Loucy (cell line): ENCODE measurements around the gene PPL.
"Not testable (repeated sequence)": the region's sequence is repeated elsewhere in the genome, so short reads cannot be mapped to it uniquely, and the experiment has no call there.

Experiments
- H2AFZ ChIP-seq: fragments of 200-600 bp; sonication (generic); 2 replicates; pipeline ENCODE4 v1.6.0; 2016; ENCODE audit warnings: antibody characterized with exemption, mild to moderate bottlenecking, low read length, moderate library complexity
- H3F3A ChIP-seq: fragments of 200-600 bp; 2 replicates; pipeline ENCODE4 v1.6.0; 2016; ENCODE audit warnings: antibody characterized with exemption, low read depth, mild to moderate bottlenecking
- H3K27me3 ChIP-seq: fragments of 200-600 bp; sonication (generic); 2 replicates; pipeline ENCODE4 v1.6.1; 2014; ENCODE audit warnings: low read length, mild to moderate bottlenecking; ENCODE audit not compliant: insufficient read depth, poor library complexity, severe bottlenecking
- H3K36me3 ChIP-seq: fragments of 200-600 bp; sonication (generic); 2 replicates; pipeline ENCODE4 v1.6.1; 2016; ENCODE audit warnings: low read length; ENCODE audit not compliant: insufficient read depth
- H3K4me1 ChIP-seq: fragments of 200-600 bp; sonication (generic); 2 replicates; pipeline ENCODE4 v1.5.1; 2014; ENCODE audit warnings: low read length, mild to moderate bottlenecking; ENCODE audit not compliant: insufficient read depth, poor library complexity, severe bottlenecking
- H3K4me2 ChIP-seq: fragments of 200-600 bp; sonication (generic); 2 replicates; pipeline ENCODE4 v1.6.0; 2014; ENCODE audit warnings: antibody characterized with exemption, low read length, low read depth, mild to moderate bottlenecking; ENCODE audit not compliant: poor library complexity, severe bottlenecking
- H3K4me3 ChIP-seq: fragments of 200-600 bp; sonication (generic); 2 replicates; pipeline ENCODE4 v1.5.1; 2014; ENCODE audit warnings: low read length, mild to moderate bottlenecking, mixed read lengths; ENCODE audit not compliant: poor library complexity, severe bottlenecking
- H3K79me2 ChIP-seq: fragments of 200-600 bp; sonication (generic); 2 replicates; pipeline ENCODE4 v1.6.1; 2014; ENCODE audit warnings: low read length; ENCODE audit not compliant: insufficient read depth
- H3K9ac ChIP-seq: fragments of 200-600 bp; sonication (generic); 2 replicates; pipeline ENCODE4 v1.6.0; 2014; ENCODE audit warnings: mild to moderate bottlenecking, low read depth, low read length, moderate library complexity; ENCODE audit not compliant: poor library complexity, severe bottlenecking
- H3K9me2 ChIP-seq: fragments of 200-600 bp; sonication (generic); replicated peaks from 2 replicates; pipeline ENCODE4 v1.6.1; 2016; ENCODE audit warnings: low read depth, low read length, mixed read lengths
- H3K9me3 ChIP-seq: fragments of 200-600 bp; sonication (generic); 2 replicates; pipeline ENCODE4 v1.6.1; 2014; ENCODE audit warnings: mild to moderate bottlenecking, antibody characterized with exemption, low read length, low read depth; ENCODE audit not compliant: insufficient read depth
- H4K20me1 ChIP-seq: fragments of 200-600 bp; sonication (generic); 2 replicates; pipeline ENCODE4 v1.6.0; 2014; ENCODE audit warnings: antibody characterized with exemption, low read length, mild to moderate bottlenecking; ENCODE audit not compliant: insufficient read depth, poor library complexity, severe bottlenecking
- CTCF ChIP-seq: fragments of 200-600 bp; sonication (generic); conservative IDR thresholded peaks from 2 replicates; pipeline ENCODE4 v1.5.1; 2014; ENCODE audit warnings: mild to moderate bottlenecking, antibody characterized with exemption, low read length
- EZH2phosphoT487 ChIP-seq: fragments of 200-600 bp; IDR thresholded peaks from 2 replicates; pipeline ENCODE4 v1.6.1; 2018; ENCODE audit warnings: antibody characterized with exemption, mild to moderate bottlenecking, moderate library complexity, borderline replicate concordance

The PPL gene

DNA sequence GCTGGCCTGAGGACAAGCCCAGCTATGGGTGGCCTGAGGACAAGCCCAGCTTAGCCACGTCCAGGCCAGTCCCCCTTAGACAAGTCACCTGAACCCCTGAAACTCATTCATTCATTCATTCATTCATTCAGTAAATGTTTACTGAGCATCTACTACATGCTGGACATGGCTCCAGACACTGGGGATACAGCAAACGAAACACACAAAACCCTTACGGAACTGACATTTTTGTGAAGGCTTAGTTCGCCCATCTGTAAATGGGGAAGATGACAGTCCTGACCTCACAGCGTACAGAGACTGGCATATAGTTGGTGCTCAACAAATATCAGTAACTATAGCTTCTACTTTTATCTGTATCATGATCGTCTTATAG, 37.5 kb downstream of the PPL start:
- Histone ChIP-seq H3F3A (no peaks in the 10 kb centered on the region), H3K36me3 (no peaks in the 10 kb centered on the region), H3K79me2 (no peaks in the 10 kb centered on the region), H3K27me3 (no peaks in the 10 kb centered on the region), H3K4me2 (no peak overlapping the region), H4K20me1 (no peaks in the 10 kb centered on the region), H3K9me3 (no peaks in the 10 kb centered on the region), H3K9ac (no peak overlapping the region), H2AFZ (no peak overlapping the region), H3K4me3 (no peak overlapping the region), H3K9me2 (no peaks in the 10 kb centered on the region), H3K4me1 (no peaks in the 10 kb centered on the region)
- no peak for TF ChIP-seq CTCF
- no peak for TF ChIP-seq EZH2phosphoT487

- Histone ChIP-seq H4K20me1 (no peaks in the 10 kb centered on the region), H3K27me3 (no peaks in the 10 kb centered on the region), H3K4me1 (no peaks in the 10 kb centered on the region), H3K36me3 (no peaks in the 10 kb centered on the region), H3K9me3 (no peaks in the 10 kb centered on the region), H3F3A (no peaks in the 10 kb centered on the region), H3K4me3 (no peak overlapping the region), H3K9ac (no peak overlapping the region), H3K79me2 (no peaks in the 10 kb centered on the region), H2AFZ (no peak overlapping the region), H3K4me2 (no peak overlapping the region), H3K9me2 (no peaks in the 10 kb centered on the region)
- TF ChIP-seq EZH2phosphoT487, result no peak
- no peak for TF ChIP-seq CTCF
Measured at GRCh38 chr16:4898811-4899473, 38.0 kb downstream of the PPL start.

- no peaks in the 10 kb centered on the region for H3K9me2 ChIP-seq
- H4K20me1 ChIP-seq, result no peaks in the 10 kb centered on the region
- H3K9me3 ChIP-seq, result no peaks in the 10 kb centered on the region
- no peaks in the 10 kb centered on the region for H3K4me1 ChIP-seq
- no peak overlapping the region for H3K4me3 ChIP-seq
- TF ChIP-seq CTCF (no peak), EZH2phosphoT487 (no peak)
- H3F3A ChIP-seq, result no peaks in the 10 kb centered on the region
- H3K9ac ChIP-seq, result no peak overlapping the region
- H3K36me3 ChIP-seq, result no peaks in the 10 kb centered on the region
- no peaks in the 10 kb centered on the region for H3K27me3 ChIP-seq
- H3K79me2 ChIP-seq, result no peaks in the 10 kb centered on the region
- no peak overlapping the region for H3K4me2 ChIP-seq
- H2AFZ ChIP-seq, result no peak overlapping the region
Measured at GRCh38 chr16:4897328-4897727, 39.6 kb downstream of the PPL start.

DNA sequence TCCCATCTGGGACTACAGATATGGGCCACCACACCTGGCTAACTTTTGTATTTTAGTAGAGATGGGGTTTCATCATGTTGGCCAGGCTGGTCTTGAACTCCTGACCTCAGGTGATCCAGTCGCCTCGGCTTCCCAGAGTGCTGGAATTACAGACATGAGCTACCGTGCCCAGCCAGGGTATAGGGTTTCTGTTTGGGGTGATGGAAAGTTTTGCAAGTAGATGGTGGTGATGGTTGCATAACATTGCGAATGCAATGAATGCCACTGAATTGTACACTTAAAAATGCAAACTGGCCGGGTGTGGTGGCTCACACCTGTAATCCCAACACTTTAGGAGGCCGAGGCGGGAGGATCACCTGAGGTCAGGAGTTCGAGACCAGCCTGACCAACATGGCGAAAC, 40.2 kb downstream of the PPL start:
- not testable (repeated sequence) for H2AFZ ChIP-seq, H4K20me1 ChIP-seq, H3K9ac ChIP-seq, H3K27me3 ChIP-seq, H3K4me1 ChIP-seq, H3K9me3 ChIP-seq, H3K36me3 ChIP-seq, H3K4me3 ChIP-seq, H3K79me2 ChIP-seq, H3K9me2 ChIP-seq, H3K4me2 ChIP-seq, H3F3A ChIP-seq
